Measurements from ENCODE around the gene SELENOF. TPM values are rescaled to one million over a fixed set of nuclear protein-coding genes. Genes with fewer than 3 reads are reported as not detected.
"Not testable (repeated sequence)": the region's sequence is repeated elsewhere in the genome, so short reads cannot be mapped to it uniquely, and the experiment has no call there.

Gene SELENOF
- total and polyA plus RNA-seq, 2 donors from 2014 or later, result 207 to 239 TPM

GRCh38 chr1:86823386-86823785, 90.5 kb downstream of the SELENOF start:
- DNase-seq (no peak), FAIRE-seq (no peak)
- H3K27me3 ChIP-seq (ENCODE audit: control insufficient read depth, insufficient read depth, low read length), result no peaks in the 10 kb centered on the region

GRCh38 chr1:86822459-86822858, 91.5 kb downstream of the SELENOF start:
- no peak overlapping the region for H3K4me3 ChIP-seq (ENCODE audit: low read length in 3 of 3)
- H3K9ac ChIP-seq (ENCODE audit: low read length in 3 of 3), result no peak overlapping the region
- TF ChIP-seq CTCF (IDR thresholded peaks at IDR 0.05; ENCODE audit: borderline replicate concordance, extremely low read depth, insufficient read depth), result no peak
- intact Hi-C loops (cut with DNase I), result no loop called here
- no peaks in the 10 kb centered on the region for H3K27me3 ChIP-seq (ENCODE audit: control insufficient read depth, insufficient read depth, low read length)
- no peaks in the 10 kb centered on the region for H3K36me3 ChIP-seq (ENCODE audit: control insufficient read depth in 2 of 3, insufficient read depth in 3 of 3, low read length in 3 of 3)
- DNase-seq (no peak), FAIRE-seq (no peak)
- no peaks in the 10 kb centered on the region for H3K4me1 ChIP-seq (ENCODE audit: control insufficient read depth in 2 of 3, insufficient read depth in 2 of 3, low read depth in 1 of 3, low read length in 3 of 3)
- no peak overlapping the region for H3K27ac ChIP-seq (ENCODE audit: low read depth in 2 of 2, low read length in 2 of 2)
- H3K9me3 ChIP-seq (ENCODE audit: control insufficient read depth in 2 of 3, insufficient read depth in 1 of 3, low read length in 3 of 3), result no peaks in the 10 kb centered on the region

More at GRCh38 chr1:86823386-86823785, 90.5 kb downstream of the SELENOF start:
- no peak overlapping the region for H3K4me3 ChIP-seq (ENCODE audit: low read length in 3 of 3)
- H3K9me3 ChIP-seq (ENCODE audit: control insufficient read depth in 2 of 3, insufficient read depth in 1 of 3, low read length in 3 of 3), result no peaks in the 10 kb centered on the region
- H3K27ac ChIP-seq (ENCODE audit: low read depth in 2 of 2, low read length in 2 of 2), result no peak overlapping the region
- no peaks in the 10 kb centered on the region for H3K36me3 ChIP-seq (ENCODE audit: control insufficient read depth in 2 of 3, insufficient read depth in 3 of 3, low read length in 3 of 3)
- no peaks in the 10 kb centered on the region for H3K4me1 ChIP-seq (ENCODE audit: control insufficient read depth in 2 of 3, insufficient read depth in 2 of 3, low read depth in 1 of 3, low read length in 3 of 3)
- intact Hi-C loops (cut with DNase I), result no loop called here
- TF ChIP-seq CTCF (IDR thresholded peaks at IDR 0.05; ENCODE audit: borderline replicate concordance, extremely low read depth, insufficient read depth), result no peak
- H3K9ac ChIP-seq (ENCODE audit: low read length in 3 of 3), result no peak overlapping the region

GRCh38 chr1:86821956-86822355, 92.0 kb downstream of the SELENOF start:
- H3K4me1 ChIP-seq (ENCODE audit: control insufficient read depth in 2 of 3, insufficient read depth in 2 of 3, low read depth in 1 of 3, low read length in 3 of 3), result no peaks in the 10 kb centered on the region
- no peak overlapping the region for H3K27ac ChIP-seq (ENCODE audit: low read depth in 2 of 2, low read length in 2 of 2)
- FAIRE-seq (no peak), DNase-seq (peak in 2 of 5 donors; percentile 22 to 47)
- H3K36me3 ChIP-seq (ENCODE audit: control insufficient read depth in 2 of 3, insufficient read depth in 3 of 3, low read length in 3 of 3), result no peaks in the 10 kb centered on the region
- H3K9me3 ChIP-seq (ENCODE audit: control insufficient read depth in 2 of 3, insufficient read depth in 1 of 3, low read length in 3 of 3), result no peaks in the 10 kb centered on the region
- no peak overlapping the region for H3K4me3 ChIP-seq (ENCODE audit: low read length in 3 of 3)
- H3K27me3 ChIP-seq (ENCODE audit: control insufficient read depth, insufficient read depth, low read length), result no peaks in the 10 kb centered on the region
- no peak overlapping the region for H3K9ac ChIP-seq (ENCODE audit: low read length in 3 of 3)
- no peak for TF ChIP-seq CTCF (IDR thresholded peaks at IDR 0.05; ENCODE audit: borderline replicate concordance, extremely low read depth, insufficient read depth)
- intact Hi-C loops (cut with DNase I), result no loop called here

GRCh38 chr1:86819970-86820369, 94.0 kb downstream of the SELENOF start:
- H3K4me1 ChIP-seq (ENCODE audit: control insufficient read depth in 2 of 3, insufficient read depth in 2 of 3, low read depth in 1 of 3, low read length in 3 of 3); DNase-seq; H3K36me3 ChIP-seq (ENCODE audit: control insufficient read depth in 2 of 3, insufficient read depth in 3 of 3, low read length in 3 of 3); H3K9me3 ChIP-seq (ENCODE audit: control insufficient read depth in 2 of 3, insufficient read depth in 1 of 3, low read length in 3 of 3); H3K27ac ChIP-seq (ENCODE audit: low read depth in 2 of 2, low read length in 2 of 2); H3K27me3 ChIP-seq (ENCODE audit: control insufficient read depth, insufficient read depth, low read length); H3K9ac ChIP-seq (ENCODE audit: low read length in 3 of 3); H3K4me3 ChIP-seq (ENCODE audit: low read length in 3 of 3); intact Hi-C loops (cut with DNase I); FAIRE-seq: not testable (repeated sequence)

GRCh38 chr1:86817246-86817826, 96.6 kb downstream of the SELENOF start:
- H3K9me3 ChIP-seq (ENCODE audit: control insufficient read depth in 2 of 3, insufficient read depth in 1 of 3, low read length in 3 of 3); DNase-seq; H3K27me3 ChIP-seq (ENCODE audit: control insufficient read depth, insufficient read depth, low read length); FAIRE-seq; H3K36me3 ChIP-seq (ENCODE audit: control insufficient read depth in 2 of 3, insufficient read depth in 3 of 3, low read length in 3 of 3); H3K4me3 ChIP-seq (ENCODE audit: low read length in 3 of 3); H3K27ac ChIP-seq (ENCODE audit: low read depth in 2 of 2, low read length in 2 of 2); intact Hi-C loops (cut with DNase I); H3K9ac ChIP-seq (ENCODE audit: low read length in 3 of 3); H3K4me1 ChIP-seq (ENCODE audit: control insufficient read depth in 2 of 3, insufficient read depth in 2 of 3, low read depth in 1 of 3, low read length in 3 of 3): not testable (repeated sequence)

- H3K4me3 ChIP-seq (ENCODE audit: low read length in 3 of 3); H3K9ac ChIP-seq (ENCODE audit: low read length in 3 of 3); H3K36me3 ChIP-seq (ENCODE audit: control insufficient read depth in 2 of 3, insufficient read depth in 3 of 3, low read length in 3 of 3); H3K27me3 ChIP-seq (ENCODE audit: control insufficient read depth, insufficient read depth, low read length); H3K27ac ChIP-seq (ENCODE audit: low read depth in 2 of 2, low read length in 2 of 2); DNase-seq; FAIRE-seq; intact Hi-C loops (cut with DNase I); H3K4me1 ChIP-seq (ENCODE audit: control insufficient read depth in 2 of 3, insufficient read depth in 2 of 3, low read depth in 1 of 3, low read length in 3 of 3); H3K9me3 ChIP-seq (ENCODE audit: control insufficient read depth in 2 of 3, insufficient read depth in 1 of 3, low read length in 3 of 3): not testable (repeated sequence)
Measured at GRCh38 chr1:86814118-86814517, 99.8 kb downstream of the SELENOF start.

Data from kidney (tissue), 14 donors.